ENCODE results near the gene RASSF6. TPM values are rescaled to one million over a fixed set of nuclear protein-coding genes. Genes with fewer than 3 reads are reported as not detected.
"Not testable (repeated sequence)": the region's sequence is repeated elsewhere in the genome, so short reads cannot be mapped to it uniquely, and the experiment has no call there.

The RASSF6 gene
- total RNA-seq, 1 donor = not detected

GRCh38 chr4:73665924-73666323, 45.7 kb upstream of the RASSF6 start:
- not testable (repeated sequence) for H4K20me1 ChIP-seq (ENCODE audit: insufficient read depth, low read length); H3K36me3 ChIP-seq (ENCODE audit: insufficient read depth, low read length); H3K79me2 ChIP-seq (ENCODE audit: insufficient read depth, low read length); H3K4me2 ChIP-seq (ENCODE audit: insufficient read depth, low read length); H3K27ac ChIP-seq (ENCODE audit: low read depth, low read length); DNase-seq (ENCODE audit: insufficient read length, low spot score, missing footprints); H2AFZ ChIP-seq (ENCODE audit: low read length); H3K27me3 ChIP-seq (ENCODE audit: insufficient read depth, low read length); H3K4me3 ChIP-seq (ENCODE audit: insufficient read depth, low read length); H3K9me3 ChIP-seq (ENCODE audit: low read depth, low read length)
- peak; percentile 9 for TF ChIP-seq CTCF (IDR thresholded peaks at IDR 0.05; ENCODE audit: extremely low read depth, low read depth, low read length)
- H3K4me1 ChIP-seq (ENCODE audit: insufficient read depth, low read length) = peaks cover 34% of the 10 kb centered on the region

- no peak overlapping the region for H2AFZ ChIP-seq (ENCODE audit: low read length)
- H3K4me3 ChIP-seq (ENCODE audit: insufficient read depth, low read length) = no peak overlapping the region
- H3K36me3 ChIP-seq (ENCODE audit: insufficient read depth, low read length) = no peaks in the 10 kb centered on the region
- H3K4me2 ChIP-seq (ENCODE audit: insufficient read depth, low read length) = no peak overlapping the region
- H4K20me1 ChIP-seq (ENCODE audit: insufficient read depth, low read length) = no peaks in the 10 kb centered on the region
- DNase-seq (ENCODE audit: insufficient read length, low spot score, missing footprints) = no peak
- no peak for TF ChIP-seq CTCF (IDR thresholded peaks at IDR 0.05; ENCODE audit: extremely low read depth, low read depth, low read length)
- H3K9me3 ChIP-seq (ENCODE audit: low read depth, low read length) = no peaks in the 10 kb centered on the region
- H3K27me3 ChIP-seq (ENCODE audit: insufficient read depth, low read length) = no peaks in the 10 kb centered on the region
- no peak overlapping the region for H3K27ac ChIP-seq (ENCODE audit: low read depth, low read length)
- H3K4me1 ChIP-seq (ENCODE audit: insufficient read depth, low read length) = peaks cover 41% of the 10 kb centered on the region
- no peaks in the 10 kb centered on the region for H3K79me2 ChIP-seq (ENCODE audit: insufficient read depth, low read length)
These were observed 44.2 kb upstream of the RASSF6 start for GRCh38 chr4:73664470-73664869.

- Histone ChIP-seq H3K4me1 (ENCODE audit: insufficient read depth, low read length) (peaks cover 35% of the 10 kb centered on the region), H3K4me2 (ENCODE audit: insufficient read depth, low read length) (no peak overlapping the region), H3K79me2 (ENCODE audit: insufficient read depth, low read length) (no peaks in the 10 kb centered on the region), H3K9me3 (ENCODE audit: low read depth, low read length) (no peaks in the 10 kb centered on the region), H2AFZ (ENCODE audit: low read length) (no peak overlapping the region), H3K27me3 (ENCODE audit: insufficient read depth, low read length) (no peaks in the 10 kb centered on the region), H4K20me1 (ENCODE audit: insufficient read depth, low read length) (no peaks in the 10 kb centered on the region), H3K27ac (ENCODE audit: low read depth, low read length) (no peak overlapping the region), H3K4me3 (ENCODE audit: insufficient read depth, low read length) (no peak overlapping the region), H3K36me3 (ENCODE audit: insufficient read depth, low read length) (no peaks in the 10 kb centered on the region)
- DNase-seq (ENCODE audit: insufficient read length, low spot score, missing footprints) = no peak
- TF ChIP-seq CTCF (IDR thresholded peaks at IDR 0.05; ENCODE audit: extremely low read depth, low read depth, low read length) = no peak
These were observed 43.3 kb upstream of the RASSF6 start for GRCh38 chr4:73663576-73663975.

- Histone ChIP-seq H3K79me2 (ENCODE audit: insufficient read depth, low read length) (no peaks in the 10 kb centered on the region), H3K4me1 (ENCODE audit: insufficient read depth, low read length) (peaks cover 34% of the 10 kb centered on the region), H2AFZ (ENCODE audit: low read length) (peak overlapping the region; percentile 69), H3K27me3 (ENCODE audit: insufficient read depth, low read length) (no peaks in the 10 kb centered on the region), H3K36me3 (ENCODE audit: insufficient read depth, low read length) (no peaks in the 10 kb centered on the region), H3K4me3 (ENCODE audit: insufficient read depth, low read length) (no peak overlapping the region), H3K9me3 (ENCODE audit: low read depth, low read length) (no peaks in the 10 kb centered on the region), H4K20me1 (ENCODE audit: insufficient read depth, low read length) (no peaks in the 10 kb centered on the region), H3K4me2 (ENCODE audit: insufficient read depth, low read length) (no peak overlapping the region), H3K27ac (ENCODE audit: low read depth, low read length) (peak overlapping the region; percentile 81)
- peak; percentile 64 for TF ChIP-seq CTCF (IDR thresholded peaks at IDR 0.05; ENCODE audit: extremely low read depth, low read depth, low read length)
- DNase-seq (ENCODE audit: insufficient read length, low spot score, missing footprints) = no peak
These were observed 42.7 kb upstream of the RASSF6 start for GRCh38 chr4:73662709-73663546.

Measured in osteoblast (primary cell).